DOHH2 (cell line): ENCODE data around the gene NPBWR2.

Experiments used
- H3F3A ChIP-seq: fragments of 200-600 bp; sonication (generic), shearing (Covaris generic); 2 replicates; pipeline ENCODE4 v1.6.0; 2016; ENCODE audit warnings: antibody characterized with exemption, mild to moderate bottlenecking; ENCODE audit not compliant: control insufficient read depth, insufficient read depth
- H3K27ac ChIP-seq: fragments of 200-600 bp; sonication (generic); 2 replicates; pipeline ENCODE4 v1.5.1; 2014; ENCODE audit warnings: low read depth, mild to moderate bottlenecking, low read length, moderate library complexity
- H3K27me3 ChIP-seq: fragments of 200-600 bp; sonication (generic); 2 replicates; pipeline ENCODE4 v1.6.1; 2014; ENCODE audit warnings: mild to moderate bottlenecking, low read length, mixed read lengths; ENCODE audit not compliant: control insufficient read depth
- H3K36me3 ChIP-seq: fragments of 200-600 bp; sonication (generic); 2 replicates; pipeline ENCODE4 v1.6.1; 2014; ENCODE audit warnings: mild to moderate bottlenecking, low read length, moderate library complexity, mixed read lengths; ENCODE audit not compliant: control insufficient read depth
- H3K4me1 ChIP-seq: fragments of 200-600 bp; sonication (generic); 2 replicates; pipeline ENCODE4 v1.6.1; 2014; ENCODE audit warnings: mild to moderate bottlenecking, low read length, mixed read lengths; ENCODE audit not compliant: control insufficient read depth
- H3K4me2 ChIP-seq: fragments of 200-600 bp; sonication (generic); 2 replicates; pipeline ENCODE4 v1.6.0; 2014; ENCODE audit warnings: mild to moderate bottlenecking, low read length, moderate library complexity
- H3K4me3 ChIP-seq: fragments of 200-600 bp; sonication (generic); 2 replicates; pipeline ENCODE4 v1.5.1; 2014; ENCODE audit warnings: mild to moderate bottlenecking, low read length, mixed read lengths
- H3K79me2 ChIP-seq: fragments of 200-600 bp; sonication (generic); 2 replicates; pipeline ENCODE4 v1.6.1; 2014; ENCODE audit warnings: mild to moderate bottlenecking, low read length, mixed read lengths; ENCODE audit not compliant: control insufficient read depth
- H3K9me2 ChIP-seq: fragments of 200-600 bp; sonication (generic); replicated peaks from 2 replicates; pipeline ENCODE4 v1.6.1; 2014; ENCODE audit warnings: mild to moderate bottlenecking, low read length, mixed read lengths; ENCODE audit not compliant: control insufficient read depth
- H3K9me3 ChIP-seq: fragments of 200-600 bp; sonication (generic); 2 replicates; pipeline ENCODE4 v1.6.1; 2014; ENCODE audit warnings: antibody characterized with exemption, low read length, mixed read lengths; ENCODE audit not compliant: control insufficient read depth, insufficient read depth
- H4K20me1 ChIP-seq: fragments of 200-600 bp; sonication (generic); 2 replicates; pipeline ENCODE4 v1.6.0; 2014; ENCODE audit warnings: low read depth, mild to moderate bottlenecking, antibody characterized with exemption, low read length, moderate library complexity; ENCODE audit not compliant: control insufficient read depth, insufficient read depth
- EZH2phosphoT487 ChIP-seq: fragments of 200-600 bp; sonication (generic); IDR thresholded peaks from 2 replicates; pipeline ENCODE4 v1.6.1; 2017; ENCODE audit warnings: borderline replicate concordance, mild to moderate bottlenecking, antibody characterized with exemption, low read length, moderate library complexity, mixed read lengths
- TF ChIP-seq, protein P1 (sequence below): fragments of 200-600 bp; sonication (generic); IDR thresholded peaks from one replicate; pipeline ENCODE4 v1.5.1; 2014; ENCODE audit warnings: antibody characterized with exemption, mild to moderate bottlenecking, low read depth, low read length; ENCODE audit not compliant: poor library complexity, severe bottlenecking

The NPBWR2 gene

GRCh38 chr20:64113796-64114355 lies 6.5 kb upstream of the NPBWR2 start:
- Histone ChIP-seq H3K4me2 (no peak overlapping the region), H3K79me2 (no peaks in the 10 kb centered on the region), H3K9me2 (no peaks in the 10 kb centered on the region), H3K4me3 (no peak overlapping the region), H4K20me1 (no peaks in the 10 kb centered on the region), H3K27ac (no peak overlapping the region), H3K9me3 (no peaks in the 10 kb centered on the region), H3K27me3 (peaks cover 12% of the 10 kb centered on the region; the same call in 1 of the 2 replicates), H3K4me1 (no peaks in the 10 kb centered on the region), H3F3A (no peaks in the 10 kb centered on the region), H3K36me3 (no peaks in the 10 kb centered on the region)
- TF ChIP-seq, protein P1, sequence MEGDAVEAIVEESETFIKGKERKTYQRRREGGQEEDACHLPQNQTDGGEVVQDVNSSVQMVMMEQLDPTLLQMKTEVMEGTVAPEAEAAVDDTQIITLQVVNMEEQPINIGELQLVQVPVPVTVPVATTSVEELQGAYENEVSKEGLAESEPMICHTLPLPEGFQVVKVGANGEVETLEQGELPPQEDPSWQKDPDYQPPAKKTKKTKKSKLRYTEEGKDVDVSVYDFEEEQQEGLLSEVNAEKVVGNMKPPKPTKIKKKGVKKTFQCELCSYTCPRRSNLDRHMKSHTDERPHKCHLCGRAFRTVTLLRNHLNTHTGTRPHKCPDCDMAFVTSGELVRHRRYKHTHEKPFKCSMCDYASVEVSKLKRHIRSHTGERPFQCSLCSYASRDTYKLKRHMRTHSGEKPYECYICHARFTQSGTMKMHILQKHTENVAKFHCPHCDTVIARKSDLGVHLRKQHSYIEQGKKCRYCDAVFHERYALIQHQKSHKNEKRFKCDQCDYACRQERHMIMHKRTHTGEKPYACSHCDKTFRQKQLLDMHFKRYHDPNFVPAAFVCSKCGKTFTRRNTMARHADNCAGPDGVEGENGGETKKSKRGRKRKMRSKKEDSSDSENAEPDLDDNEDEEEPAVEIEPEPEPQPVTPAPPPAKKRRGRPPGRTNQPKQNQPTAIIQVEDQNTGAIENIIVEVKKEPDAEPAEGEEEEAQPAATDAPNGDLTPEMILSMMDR: no peak
- TF ChIP-seq EZH2phosphoT487: no peak

- H3K9me2 ChIP-seq: no peaks in the 10 kb centered on the region
- H4K20me1 ChIP-seq: no peaks in the 10 kb centered on the region
- H3K4me2 ChIP-seq: no peak overlapping the region
- H3K4me3 ChIP-seq: no peak overlapping the region
- peaks cover 15% of the 10 kb centered on the region; the same call in 1 of the 2 replicates for H3K27me3 ChIP-seq
- H3K9me3 ChIP-seq: no peaks in the 10 kb centered on the region
- H3K4me1 ChIP-seq: no peaks in the 10 kb centered on the region
- H3F3A ChIP-seq: no peaks in the 10 kb centered on the region
- H3K27ac ChIP-seq: no peak overlapping the region
- TF ChIP-seq EZH2phosphoT487: no peak
- TF ChIP-seq, protein P1: no peak
- no peaks in the 10 kb centered on the region for H3K79me2 ChIP-seq
- H3K36me3 ChIP-seq: no peaks in the 10 kb centered on the region
Measured at GRCh38 chr20:64113444-64113775, 6.0 kb upstream of the NPBWR2 start.

GRCh38 chr20:64112691-64113443 lies 5.5 kb upstream of the NPBWR2 start:
- Histone ChIP-seq H3K9me3 (no peaks in the 10 kb centered on the region), H3K79me2 (no peaks in the 10 kb centered on the region), H4K20me1 (no peaks in the 10 kb centered on the region), H3K27ac (no peak overlapping the region), H3K9me2 (no peaks in the 10 kb centered on the region), H3K4me2 (no peak overlapping the region), H3K36me3 (no peaks in the 10 kb centered on the region), H3K4me3 (no peak overlapping the region), H3K27me3 (peaks cover 15% of the 10 kb centered on the region; the same call in 1 of the 2 replicates), H3K4me1 (peaks cover 4% of the 10 kb centered on the region), H3F3A (no peaks in the 10 kb centered on the region)
- TF ChIP-seq EZH2phosphoT487: no peak
- TF ChIP-seq, protein P1: no peak
